ENCODE data around the gene RNU1-2. TPM values are rescaled to one million over a fixed set of nuclear protein-coding genes. Genes with fewer than 3 reads are reported as not detected.

Gene RNU1-2
- total RNA-seq, 1 donor from 2014 or later, result 3,957 TPM

GRCh38 chr1:16922885-16923431 is 27.2 kb downstream of the RNU1-2 start:
- no peak overlapping the region for H3K27ac Mint-ChIP-seq
- no peaks in the 10 kb centered on the region for H3K9me3 Mint-ChIP-seq (ENCODE audit: low read depth)
- H3K36me3 Mint-ChIP-seq (ENCODE audit: insufficient read depth), result no peaks in the 10 kb centered on the region
- DNase-seq (ENCODE audit: low spot score, unreplicated experiment), result no peak
- TF ChIP-seq CTCF (IDR thresholded peaks at IDR 0.05; ENCODE audit: unreplicated experiment), result no peak
- H3K27me3 Mint-ChIP-seq, result no peaks in the 10 kb centered on the region
- peaks cover 18% of the 10 kb centered on the region for H3K4me1 Mint-ChIP-seq (ENCODE audit: low read depth)
- H3K4me3 Mint-ChIP-seq (ENCODE audit: low read depth), result no peak overlapping the region

DNA sequence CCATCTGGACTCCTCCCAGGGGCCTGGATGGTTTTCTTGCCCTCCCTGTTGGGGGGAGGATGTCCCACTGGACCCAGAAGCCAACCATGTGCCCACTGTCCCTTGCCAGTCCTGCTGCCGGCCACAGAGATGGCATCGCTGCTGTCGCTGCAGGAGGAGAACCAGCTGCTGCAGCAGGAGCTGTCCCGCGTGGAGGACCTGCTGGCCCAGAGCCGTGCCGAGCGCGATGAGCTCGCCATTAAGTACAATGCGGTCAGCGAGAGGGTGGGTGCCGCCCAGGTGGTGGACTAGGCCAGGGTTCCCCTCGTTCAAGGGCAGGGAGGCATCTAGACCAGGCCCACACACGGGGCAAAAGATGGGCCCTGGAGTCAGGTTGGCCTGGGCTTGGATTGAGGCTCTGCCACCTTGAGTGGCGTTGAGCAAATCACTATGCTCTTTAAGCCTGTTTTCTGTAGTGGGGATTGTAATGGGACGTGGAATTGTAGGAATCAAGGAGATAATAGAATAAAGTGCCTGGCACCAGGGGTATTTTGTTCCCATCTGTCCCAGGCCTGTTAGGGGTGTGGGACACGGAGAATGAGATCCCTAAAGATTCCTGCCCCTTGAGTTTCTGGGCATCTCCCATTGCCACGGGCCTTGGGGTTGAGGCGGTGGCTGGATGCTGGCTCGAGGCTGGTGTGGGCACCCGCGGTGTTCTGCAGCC is 28.6 kb downstream of the RNU1-2 start:
- DNase-seq (ENCODE audit: low spot score, unreplicated experiment), result no peak
- no peak overlapping the region for H3K27ac Mint-ChIP-seq

DNA sequence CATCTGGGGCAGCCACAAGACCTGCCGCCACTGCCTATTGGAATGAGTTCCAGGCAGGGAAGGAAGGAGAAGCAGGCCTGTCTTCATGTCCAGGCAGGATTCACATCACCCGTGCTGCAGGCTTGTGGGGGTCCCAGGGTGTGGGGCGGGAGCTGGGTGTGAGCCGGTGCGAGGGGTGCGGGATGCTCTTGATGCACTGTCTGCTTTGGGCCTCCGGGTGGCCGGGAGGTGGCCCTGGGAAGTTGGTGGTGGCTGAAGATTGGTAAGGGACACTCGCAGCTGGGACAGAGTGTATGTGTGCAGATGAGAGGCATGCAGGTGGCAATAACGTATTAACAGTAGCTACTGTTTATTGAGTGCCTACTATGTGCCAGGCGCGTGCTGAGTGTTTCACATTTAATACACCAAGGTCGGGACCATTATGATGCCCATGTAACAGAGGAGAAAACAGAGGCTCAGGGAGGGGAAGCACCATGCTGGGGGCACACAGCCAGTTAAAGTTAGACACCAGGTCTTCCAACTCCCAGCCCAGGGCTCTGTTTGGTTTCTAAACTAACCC is 29.2 kb downstream of the RNU1-2 start:
- H3K27me3 Mint-ChIP-seq, result no peaks in the 10 kb centered on the region
- no peak for TF ChIP-seq CTCF (IDR thresholded peaks at IDR 0.05; ENCODE audit: unreplicated experiment)
- H3K36me3 Mint-ChIP-seq (ENCODE audit: insufficient read depth), result no peaks in the 10 kb centered on the region
- H3K4me1 Mint-ChIP-seq (ENCODE audit: low read depth), result peaks cover 20% of the 10 kb centered on the region
- no peak for DNase-seq (ENCODE audit: low spot score, unreplicated experiment)
- no peak overlapping the region for H3K4me3 Mint-ChIP-seq (ENCODE audit: low read depth)
- no peaks in the 10 kb centered on the region for H3K9me3 Mint-ChIP-seq (ENCODE audit: low read depth)
- H3K27ac Mint-ChIP-seq, result no peak overlapping the region

More for the DNA sequence above, 28.6 kb downstream of the RNU1-2 start:
- TF ChIP-seq CTCF (IDR thresholded peaks at IDR 0.05; ENCODE audit: unreplicated experiment), result no peak
- no peak overlapping the region for H3K4me3 Mint-ChIP-seq (ENCODE audit: low read depth)
- H3K36me3 Mint-ChIP-seq (ENCODE audit: insufficient read depth), result no peaks in the 10 kb centered on the region
- H3K27me3 Mint-ChIP-seq, result no peaks in the 10 kb centered on the region
- H3K4me1 Mint-ChIP-seq (ENCODE audit: low read depth), result peaks cover 20% of the 10 kb centered on the region
- H3K9me3 Mint-ChIP-seq (ENCODE audit: low read depth), result no peaks in the 10 kb centered on the region

- Mint-ChIP-seq H3K27ac (no peak overlapping the region), H3K4me1 (ENCODE audit: low read depth) (peaks cover 20% of the 10 kb centered on the region)
- TF ChIP-seq CTCF (IDR thresholded peaks at IDR 0.05; ENCODE audit: unreplicated experiment), result no peak
Measured at GRCh38 chr1:16925635-16926490, 30.1 kb downstream of the RNU1-2 start.

DNA sequence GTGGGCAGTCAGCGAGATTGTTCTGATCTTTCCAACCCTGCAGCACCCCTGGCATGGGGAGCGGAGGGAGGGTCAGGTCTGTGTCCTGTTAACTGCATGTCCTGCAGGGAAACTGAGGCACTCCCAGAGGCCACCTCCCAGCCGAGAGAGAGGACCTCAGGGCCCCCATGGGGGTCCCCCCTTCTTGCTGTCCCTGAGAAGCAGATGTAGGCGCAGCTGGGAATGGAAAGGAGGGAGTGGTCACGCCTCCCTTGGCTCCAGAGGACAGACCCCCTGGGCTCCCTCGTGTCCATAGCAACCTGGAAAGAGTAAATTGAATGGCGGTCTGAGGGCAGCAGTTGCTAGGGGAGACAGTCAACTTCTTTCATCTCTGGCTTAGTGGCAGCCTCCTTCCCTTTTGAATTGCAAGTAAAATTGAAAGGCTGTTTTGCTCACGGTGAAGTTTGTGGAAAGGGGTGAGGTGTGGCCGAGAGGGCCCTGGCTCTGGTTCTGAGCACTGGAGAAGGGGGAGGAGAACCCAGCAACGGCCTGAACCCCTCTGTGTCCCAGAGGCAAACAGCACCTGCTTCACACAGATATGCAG is 30.8 kb downstream of the RNU1-2 start:
- Mint-ChIP-seq H3K27ac (peak overlapping the region; percentile 74), H3K4me1 (ENCODE audit: low read depth) (peaks cover 18% of the 10 kb centered on the region), H3K36me3 (ENCODE audit: insufficient read depth) (no peaks in the 10 kb centered on the region), H3K27me3 (no peaks in the 10 kb centered on the region), H3K9me3 (ENCODE audit: low read depth) (no peaks in the 10 kb centered on the region), H3K4me3 (ENCODE audit: low read depth) (no peak overlapping the region)
- DNase-seq (ENCODE audit: low spot score, unreplicated experiment), result no peak
- TF ChIP-seq CTCF (IDR thresholded peaks at IDR 0.05; ENCODE audit: unreplicated experiment), result no peak

More at GRCh38 chr1:16925635-16926490, 30.1 kb downstream of the RNU1-2 start:
- Mint-ChIP-seq H3K9me3 (ENCODE audit: low read depth) (no peaks in the 10 kb centered on the region), H3K27me3 (no peaks in the 10 kb centered on the region), H3K4me3 (ENCODE audit: low read depth) (no peak overlapping the region), H3K36me3 (ENCODE audit: insufficient read depth) (no peaks in the 10 kb centered on the region)
- DNase-seq (ENCODE audit: low spot score, unreplicated experiment), result no peak

Data from progenitor cell of endocrine pancreas (in vitro differentiated cells).